NCI-H2227 treated with DMSO at 0.1 percent for 48 hours (cell line): Measurements from ENCODE around the gene BOD1L1.

Experiments
- DNase-seq: peaks from one replicate; lab custom pipeline; 2025; lab: John Stamatoyannopoulos, UW

BOD1L1 gene

GRCh38 chr4:13524504-13525243 lies 102.9 kb downstream of the BOD1L1 start:
- DNase-seq, result no peak

GRCh38 chr4:13523591-13524503 lies 103.7 kb downstream of the BOD1L1 start:
- no peak for DNase-seq

GRCh38 chr4:13523105-13523477 lies 104.4 kb downstream of the BOD1L1 start:
- DNase-seq, result no peak

GRCh38 chr4:13522282-13523104 lies 105.0 kb downstream of the BOD1L1 start:
- no peak for DNase-seq

GRCh38 chr4:13521047-13521446 lies 106.5 kb downstream of the BOD1L1 start:
- no peak for DNase-seq
